HCT116 (cell line): ENCODE results near the gene PRDM2. TPM values are rescaled to one million over a fixed set of nuclear protein-coding genes. Genes with fewer than 3 reads are reported as not detected.

ENCODE experiments used
- ATAC-seq: fragments of 200-7000 bp; cut with Tn5 transposase; 2 replicates; pipeline ENCODE4 v1.9.1; 2020; ENCODE audit warnings: mild to moderate bottlenecking, moderate library complexity
- BruUV-seq: library from RNA; stranded (reverse); fragments of 400-500 nt; replicated peaks from 2 replicates; lab custom pipeline; 2021; lab: Mats Ljungman, UMichigan
- CTCF ChIA-PET: fragments of 300-600 bp; sonication (Branson Sonifier 250); formaldehyde crosslinking; loops from one replicate; lab custom pipeline; 2021; ENCODE audit warnings: antibody characterized with exemption; lab: Charles Lee
- POLR2A ChIA-PET: fragments of 300-600, 350-600 bp; sonication (Branson Sonifier 250); formaldehyde crosslinking; loops from one replicate; lab custom pipeline; 2021; ENCODE audit warnings: antibody characterized with exemption; lab: Charles Lee
- RAD21 ChIA-PET, 2 experiments: fragments of 300-600 bp; sonication (Branson Sonifier 250); formaldehyde crosslinking; loops; one replicate each; lab custom pipeline; 2023; ENCODE audit warnings: low total read pairs in 2 of 2; ENCODE audit not compliant: uncharacterized antibody in 2 of 2, unreplicated experiment in 2 of 2, low non-redundant PET in 1 of 2; lab: Charles Lee
- DNase-seq: peaks from one replicate; pipeline ENCODE4 v3.0.0-alpha.2; 2010; ENCODE audit warnings: low read depth, low spot score
- H2AFZ ChIP-seq: fragments of 200-600 bp; shearing (Covaris generic), sonication (generic); 2 replicates; pipeline ENCODE4 v1.6.1; 2017; ENCODE audit warnings: low read depth, mixed run types, mixed read lengths, antibody characterized with exemption, low read length; ENCODE audit not compliant: poor library complexity, severe bottlenecking
- H3K27ac ChIP-seq: 2 replicates; pipeline ENCODE4 v1.5.1; 2012; ENCODE audit warnings: low read depth, low read length
- H3K27me3 ChIP-seq: fragments of 200-600 bp; sonication (generic); 2 replicates; pipeline ENCODE4 v1.6.1; 2016; ENCODE audit warnings: mixed run types, low read length, mixed read lengths; ENCODE audit not compliant: insufficient read depth
- H3K36me3 ChIP-seq, 2 experiments: fragments of 200-500 bp in 1 of 2; fragments of 200-600 bp in 1 of 2; sonication (Bioruptor generic) in 1 of 2; sonication (generic) in 1 of 2; 2 replicates each; pipeline versions ENCODE4 v1.5.1 to v1.6.1; 2014 to 2016; ENCODE audit warnings: low read length in 2 of 2, inconsistent platforms in 1 of 2, mixed read lengths in 1 of 2, mixed run types in 1 of 2; ENCODE audit not compliant: insufficient read depth in 2 of 2, control insufficient read depth in 1 of 2
- H3K4me1 ChIP-seq, 2 experiments: fragments of 200-600 bp in 1 of 2; sonication (generic) in 1 of 2; 2 replicates each; pipeline versions ENCODE4 v1.5.1 to v1.6.1; 2012 to 2017; ENCODE audit warnings: low read length in 2 of 2, inconsistent platforms in 1 of 2, mild to moderate bottlenecking in 1 of 2, mixed read lengths in 1 of 2, mixed run types in 1 of 2, moderate library complexity in 1 of 2; ENCODE audit not compliant: insufficient read depth in 2 of 2, control insufficient read depth in 1 of 2
- H3K4me2 ChIP-seq: fragments of 200-600 bp; sonication (generic); 2 replicates; pipeline ENCODE4 v1.6.1; 2017; ENCODE audit warnings: mixed run types, low read length, mixed read lengths
- H3K4me3 ChIP-seq, 2 experiments: fragments of 200-600 bp in 1 of 2; sonication (generic) in 1 of 2; replicated peaks in 1 of 2; 2 replicates each; pipeline ENCODE4 v1.5.1; 2011 to 2016; ENCODE audit warnings: low read length in 2 of 2, control low read depth in 1 of 2, low read depth in 1 of 2, mild to moderate bottlenecking in 1 of 2, mixed read lengths in 1 of 2, mixed run types in 1 of 2
- H3K79me2 ChIP-seq: fragments of 200-600 bp; sonication (generic); 2 replicates; pipeline ENCODE4 v1.6.1; 2017; ENCODE audit warnings: mild to moderate bottlenecking, mixed run types, low read length, moderate library complexity, mixed read lengths; ENCODE audit not compliant: insufficient read depth
- H3K9ac ChIP-seq: fragments of 200-600 bp; sonication (generic); 2 replicates; pipeline ENCODE4 v1.6.1; 2016; ENCODE audit warnings: low read length, mixed read lengths
- H3K9me2 ChIP-seq: fragments of 200-600 bp; sonication (generic), shearing (Covaris generic); 2 replicates; pipeline ENCODE4 v1.6.1; 2017; ENCODE audit warnings: mixed run types, mild to moderate bottlenecking, moderate library complexity; ENCODE audit not compliant: insufficient read depth
- H3K9me3 ChIP-seq, 2 experiments: fragments of 200-500 bp in 1 of 2; fragments of 200-600 bp in 1 of 2; sonication (Bioruptor generic) in 1 of 2; sonication (generic) in 1 of 2; 2 replicates each; pipeline ENCODE4 v1.6.1; 2014 to 2017; ENCODE audit warnings: low read length in 2 of 2, mixed read lengths in 2 of 2, inconsistent platforms in 1 of 2, low read depth in 1 of 2, mild to moderate bottlenecking in 1 of 2, mixed run types in 1 of 2, moderate library complexity in 1 of 2; ENCODE audit not compliant: control insufficient read depth in 1 of 2, insufficient read depth in 1 of 2
- H4K20me1 ChIP-seq: fragments of 200-600 bp; sonication (generic), shearing (Covaris generic); 2 replicates; pipeline ENCODE4 v1.6.1; 2017; ENCODE audit warnings: mixed run types, mild to moderate bottlenecking, moderate library complexity; ENCODE audit not compliant: insufficient read depth
- EGR1 ChIP-seq: IDR thresholded peaks from 2 replicates; pipeline ENCODE4 v1.6.1; 2012; ENCODE audit warnings: low read depth
- ELF1 ChIP-seq: IDR thresholded peaks from 2 replicates; pipeline ENCODE4 v1.6.1; 2012; ENCODE audit warnings: low read depth, borderline replicate concordance
- EZH2 ChIP-seq: fragments of 200-600 bp; sonication (generic); IDR thresholded peaks from 2 replicates; pipeline ENCODE4 v1.6.1; 2017; ENCODE audit warnings: antibody characterized with exemption, mixed run types
- FOSL1 ChIP-seq: IDR thresholded peaks from 2 replicates; pipeline ENCODE4 v1.6.1; 2012; ENCODE audit warnings: low read depth
- SIN3A ChIP-seq: IDR thresholded peaks from 2 replicates; pipeline ENCODE4 v1.6.1; 2012; ENCODE audit warnings: low read depth
- SRF ChIP-seq: IDR thresholded peaks from 2 replicates; pipeline ENCODE4 v1.6.1; 2012; ENCODE audit warnings: low read depth
- ZNF274 ChIP-seq: fragments of 200-500 bp; sonication (Bioruptor generic); IDR thresholded peaks from 2 replicates; pipeline ENCODE4 v1.6.1; 2014; ENCODE audit warnings: mild to moderate bottlenecking, low read depth, low read length, inconsistent platforms
- intact Hi-C: fragments of 100-400 bp; cut with micrococcal nuclease; formaldehyde crosslinking; loops from 2 replicates; pipeline ENCODE4 v1.10.0; 2022
- total RNA-seq: library from RNA; stranded (reverse); gene quantifications from one replicate; pipeline ENCODE4 v1.2.1, GENCODE V29; 2021; ENCODE audit not compliant: unreplicated experiment
- TF ChIP-seq, protein P1 (sequence below): IDR thresholded peaks from 2 replicates; pipeline ENCODE4 v1.6.1; 2011; ENCODE audit warnings: mild to moderate bottlenecking, low read length, moderate library complexity; ENCODE audit not compliant: insufficient replicate concordance; ENCODE audit errors: extremely low read depth

Gene PRDM2
- total RNA-seq, 1 experiment from 2014 or later = 17.3 TPM

DNA sequence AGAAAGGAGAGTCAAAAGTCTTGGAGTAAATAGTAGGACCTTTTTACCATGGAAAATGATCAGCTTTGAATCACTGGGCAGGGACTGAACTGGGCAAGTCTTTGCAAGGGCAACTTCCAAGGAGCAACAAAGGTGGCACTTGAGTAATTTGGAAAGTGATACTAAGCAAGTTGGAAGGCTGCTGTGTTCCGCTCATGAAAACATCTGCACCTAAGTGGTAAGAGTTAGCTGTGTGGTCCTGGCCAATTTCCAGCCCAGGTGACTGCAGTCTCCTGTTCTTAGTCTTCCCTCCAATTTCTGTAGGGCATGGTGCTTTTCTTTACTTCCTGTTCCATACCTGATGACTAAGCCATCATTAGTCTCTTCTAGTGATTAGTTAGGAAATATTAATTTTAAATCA lies 35.5 kb upstream of the PRDM2 start:
- Histone ChIP-seq H3K4me3 (no peak overlapping the region), H3K36me3 (no peaks in the 10 kb centered on the region), H3K4me2 (no peak overlapping the region), H3K4me1 (no peaks in the 10 kb centered on the region), H3K9me3 (no peaks in the 10 kb centered on the region), H3K9ac (no peak overlapping the region), H3K9me2 (no peaks in the 10 kb centered on the region), H3K27ac (no peak overlapping the region), H3K27me3 (no peaks in the 10 kb centered on the region), H3K79me2 (no peaks in the 10 kb centered on the region), H2AFZ (no peak overlapping the region), H4K20me1 (no peaks in the 10 kb centered on the region)
- intact Hi-C loops = no loop called here
- TF ChIP-seq, protein P1, sequence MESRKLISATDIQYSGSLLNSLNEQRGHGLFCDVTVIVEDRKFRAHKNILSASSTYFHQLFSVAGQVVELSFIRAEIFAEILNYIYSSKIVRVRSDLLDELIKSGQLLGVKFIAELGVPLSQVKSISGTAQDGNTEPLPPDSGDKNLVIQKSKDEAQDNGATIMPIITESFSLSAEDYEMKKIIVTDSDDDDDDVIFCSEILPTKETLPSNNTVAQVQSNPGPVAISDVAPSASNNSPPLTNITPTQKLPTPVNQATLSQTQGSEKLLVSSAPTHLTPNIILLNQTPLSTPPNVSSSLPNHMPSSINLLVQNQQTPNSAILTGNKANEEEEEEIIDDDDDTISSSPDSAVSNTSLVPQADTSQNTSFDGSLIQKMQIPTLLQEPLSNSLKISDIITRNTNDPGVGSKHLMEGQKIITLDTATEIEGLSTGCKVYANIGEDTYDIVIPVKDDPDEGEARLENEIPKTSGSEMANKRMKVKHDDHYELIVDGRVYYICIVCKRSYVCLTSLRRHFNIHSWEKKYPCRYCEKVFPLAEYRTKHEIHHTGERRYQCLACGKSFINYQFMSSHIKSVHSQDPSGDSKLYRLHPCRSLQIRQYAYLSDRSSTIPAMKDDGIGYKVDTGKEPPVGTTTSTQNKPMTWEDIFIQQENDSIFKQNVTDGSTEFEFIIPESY = no peak
- no TSS peak for BruUV-seq
- ATAC-seq (no peak), DNase-seq (no peak)
- POLR2A ChIA-PET = no interaction called here
- RAD21 ChIA-PET = no interaction called here
- CTCF ChIA-PET = interaction anchor here (0.9 kb wide), 1 partner anchor 151 kb away, joined by 3 read pairs; no protein-coding TSS in a partner anchor

DNA sequence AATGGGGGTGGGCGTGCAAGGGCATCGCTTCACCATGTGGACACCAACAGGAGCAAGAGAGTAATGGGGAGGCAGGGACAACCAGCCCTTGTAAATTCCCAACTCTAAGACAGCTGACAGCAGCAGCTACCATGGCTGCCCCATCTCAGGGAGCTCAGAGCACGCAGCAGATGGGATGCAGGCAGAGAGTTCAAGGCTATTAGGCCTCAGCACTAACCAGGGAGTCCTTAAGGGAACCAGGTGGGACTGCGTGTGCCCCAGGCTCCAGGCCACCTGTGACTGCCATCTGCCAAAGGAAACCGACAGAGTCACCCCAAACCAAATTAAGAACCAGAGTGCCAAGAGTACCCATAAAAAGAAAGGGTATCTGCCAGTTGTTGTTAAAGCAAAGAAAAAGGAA lies 33.7 kb upstream of the PRDM2 start:
- no peaks in the 10 kb centered on the region for H3K27me3 ChIP-seq

More for the DNA sequence above, 33.7 kb upstream of the PRDM2 start:
- ChIA-PET RAD21 (no interaction called here), CTCF (no interaction called here), POLR2A (no interaction called here)
- no peak overlapping the region for H3K27ac ChIP-seq
- no peaks in the 10 kb centered on the region for H3K79me2 ChIP-seq
- no peak overlapping the region for H3K4me3 ChIP-seq
- no peak overlapping the region for H3K4me2 ChIP-seq
- H3K9me2 ChIP-seq = no peaks in the 10 kb centered on the region
- H3K9ac ChIP-seq = no peak overlapping the region
- TF ChIP-seq EGR1 (no peak), FOSL1 (no peak), ELF1 (no peak), ZNF274 (no peak), EZH2 (no peak), SRF (no peak), SIN3A (no peak)
- TF ChIP-seq, protein P1 = no peak
- intact Hi-C loops = loop anchor here (5.0 kb wide), 1 partner anchor 161 kb away; no protein-coding TSS in a partner anchor
- BruUV-seq = no TSS peak
- H3K9me3 ChIP-seq = no peaks in the 10 kb centered on the region
- H3K4me1 ChIP-seq = no peaks in the 10 kb centered on the region
- no peaks in the 10 kb centered on the region for H4K20me1 ChIP-seq
- DNase-seq (no peak), ATAC-seq (no peak)
- no peaks in the 10 kb centered on the region for H3K36me3 ChIP-seq
- H2AFZ ChIP-seq = peak overlapping the region; percentile 75
